Stimulated activated CD8-positive, alpha-beta memory T cell treated with anti-CD3 and anti-CD28 coated beads, Interleukin-7, amount 100 ng/mL, for 1 hour (primary cell): ENCODE data around the gene SMC1B.
"Not testable (repeated sequence)": the region's sequence is repeated elsewhere in the genome, so short reads cannot be mapped to it uniquely, and the experiment has no call there.

Experiments used
- DNase-seq, 2 donors: peaks; one replicate each; pipeline ENCODE4 v3.0.0-alpha.2; 2020; ENCODE audit warnings: low read depth in 2 of 2

The SMC1B gene

DNA sequence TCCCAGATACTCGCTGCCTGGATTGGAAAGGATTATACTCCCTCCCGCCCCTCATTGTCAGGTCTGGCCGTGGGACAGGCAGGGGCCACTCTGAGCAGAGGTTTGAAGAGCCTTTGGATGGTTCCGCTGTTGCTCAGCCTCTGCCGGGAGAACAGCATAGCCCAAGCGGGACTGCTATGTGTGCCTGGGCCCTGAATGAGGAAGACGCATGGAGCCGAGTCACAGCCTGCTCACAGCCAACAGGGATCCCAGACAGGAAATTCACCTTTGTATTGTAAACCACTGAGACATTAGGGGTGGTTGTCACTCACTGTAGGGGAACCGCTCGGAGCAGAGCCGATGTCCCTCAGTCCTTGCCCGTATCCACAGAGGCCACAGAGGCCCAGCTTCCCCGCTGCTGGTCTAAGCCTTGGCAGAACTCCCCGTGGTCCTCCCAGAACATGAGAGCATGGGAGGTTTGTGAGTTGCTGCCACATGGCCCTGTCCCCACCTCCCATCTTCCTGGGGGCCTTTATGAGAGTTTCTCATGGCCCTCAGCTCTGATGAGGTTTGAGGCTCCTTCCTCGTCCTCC lies 114.4 kb downstream of the SMC1B start:
- DNase-seq, result no peak

DNA sequence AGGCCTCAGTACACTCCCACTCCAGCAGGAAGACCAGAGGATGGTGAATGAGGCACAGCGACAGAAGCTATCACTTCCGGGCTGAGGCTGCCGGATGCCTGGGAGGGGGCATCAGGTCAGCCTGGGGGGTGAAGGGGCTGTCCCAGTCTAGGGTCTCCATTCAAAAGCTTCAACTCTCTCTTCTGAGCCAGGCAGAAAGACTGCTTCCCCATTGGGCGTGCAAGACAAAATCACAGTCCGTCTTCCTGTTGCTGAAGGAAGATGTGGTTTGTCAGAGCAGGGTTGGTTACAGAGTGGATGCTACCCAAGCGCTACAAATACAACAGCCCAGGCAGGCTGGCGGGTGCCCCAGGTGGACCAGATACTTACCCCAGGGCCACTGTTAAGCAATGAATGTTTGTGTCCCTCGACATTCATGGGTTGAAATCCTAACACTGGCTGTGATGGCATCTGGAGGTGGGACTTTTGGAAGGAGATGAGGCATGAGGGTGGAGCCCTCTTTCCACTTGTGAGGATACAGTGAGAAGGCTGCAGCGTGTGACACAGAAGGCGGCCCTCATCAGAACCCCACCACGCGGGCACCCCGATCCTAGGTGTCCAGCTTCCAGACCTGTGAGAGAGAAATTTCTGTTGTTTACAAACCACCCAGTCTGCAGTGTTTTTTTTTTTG lies 116.6 kb downstream of the SMC1B start:
- no peak for DNase-seq

DNA sequence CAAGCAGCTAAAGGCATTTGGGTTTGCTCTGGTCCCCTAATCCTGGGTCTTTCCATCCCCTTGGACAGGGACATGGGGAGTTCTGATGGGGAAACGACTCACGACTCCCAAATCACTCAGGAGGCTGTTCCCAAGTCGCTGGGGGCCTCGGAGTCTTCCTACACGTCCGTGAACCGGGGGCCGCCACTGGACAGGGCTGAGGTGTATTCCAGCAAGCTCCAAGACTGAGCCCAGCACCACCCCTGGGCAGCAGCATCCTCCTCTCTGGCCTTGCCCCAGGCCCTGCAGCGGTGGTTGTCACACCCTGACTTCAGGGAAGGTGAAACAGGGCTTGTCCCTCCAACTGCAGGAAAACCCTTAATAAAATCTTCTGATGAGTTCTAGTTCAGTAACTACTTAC lies 117.9 kb downstream of the SMC1B start:
- no peak for DNase-seq

DNA sequence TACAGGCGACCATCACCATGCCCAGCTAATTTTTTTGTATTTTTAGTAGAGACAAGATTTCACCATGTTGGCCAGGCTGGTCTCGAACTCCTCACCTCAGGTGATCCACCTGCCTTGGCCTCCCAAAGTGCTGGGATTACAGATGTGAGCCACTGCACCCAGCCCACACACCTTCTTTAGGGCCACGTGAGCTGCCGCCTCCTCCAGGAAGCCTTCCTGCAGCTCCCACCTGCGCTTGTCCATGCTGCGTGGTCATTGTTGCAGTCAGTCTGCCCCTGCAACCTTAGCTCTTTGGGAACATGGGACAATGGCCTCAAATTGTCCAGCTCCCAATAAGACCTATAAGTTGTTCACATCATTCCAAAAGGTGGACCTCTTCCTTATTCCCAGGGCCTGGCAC lies 118.4 kb downstream of the SMC1B start:
- not testable (repeated sequence) for DNase-seq
